GM23248 (cell line): ENCODE data around the gene TLR9.

Experiments
- EZH2 ChIP-seq: fragments of 200-600 bp; sonication (generic); IDR thresholded peaks from 2 replicates; pipeline ENCODE4 v1.6.1; 2018; ENCODE audit warnings: antibody characterized with exemption, mild to moderate bottlenecking; ENCODE audit not compliant: insufficient read depth, poor library complexity, severe bottlenecking
- EZH2phosphoT487 ChIP-seq: fragments of 200-600 bp; sonication (generic); IDR thresholded peaks from 2 replicates; pipeline ENCODE4 v1.6.1; 2018; ENCODE audit warnings: antibody characterized with exemption, moderate library complexity, mild to moderate bottlenecking, low read depth; ENCODE audit not compliant: insufficient read depth

DNA sequence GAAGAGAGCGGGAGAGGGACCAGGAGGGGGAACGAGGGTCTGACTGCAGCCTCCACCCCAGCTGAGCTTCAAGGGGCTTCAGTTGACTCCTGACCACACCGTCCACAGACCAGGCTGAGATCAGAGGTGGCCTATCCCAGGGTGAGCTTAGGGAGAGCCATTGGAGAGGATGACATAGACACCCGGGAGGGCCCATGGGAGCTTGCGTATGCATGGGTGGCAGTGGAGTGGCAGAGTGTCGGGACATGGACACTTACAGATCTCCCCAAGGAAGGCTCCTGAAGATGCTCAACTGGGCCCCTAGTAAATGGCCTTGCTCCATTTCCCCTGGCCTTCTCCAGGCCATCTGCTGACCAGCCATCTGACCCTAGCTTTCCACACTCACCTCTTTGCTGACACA is 40.1 kb downstream of the TLR9 start:
- no peak for TF ChIP-seq EZH2phosphoT487
- TF ChIP-seq EZH2 = no peak
